ENCODE results near the gene PRDX5.

Gene PRDX5

GRCh38 chr11:64317961-64318765 is at the start of gene PRDX5:
Gene PRDX5, plus strand, starts transcription at chr11:64318121. Its CDS starts 95 bp downstream, at chr11:64318216.
- no peak for TF ChIP-seq EZH2phosphoT487 (conservative IDR thresholded peaks at IDR 0.05; ENCODE audit: low read length)
- TF ChIP-seq CTCF (IDR thresholded peaks at IDR 0.05; ENCODE audit: insufficient read depth, low read length, poor library complexity, severe bottlenecking), result peak; percentile 27

GRCh38 chr11:64268893-64269539 is 48.9 kb upstream of the PRDX5 start:
- peak overlapping the region; percentile 52 for H2AFZ ChIP-seq (ENCODE audit: low read depth, low read length, severe bottlenecking)
- H4K20me1 ChIP-seq (ENCODE audit: low read depth, low read length), result no peaks in the 10 kb centered on the region
- peak overlapping the region; percentile 92 for H3K9ac ChIP-seq (ENCODE audit: low read length)
- H3K79me2 ChIP-seq (ENCODE audit: insufficient read depth, low read length), result 0 out of 2 replicates have a peak, but pooled peaks cover 6% of the 10 kb centered on the region
- H3K4me3 ChIP-seq (ENCODE audit: insufficient read depth, low read length, poor library complexity, severe bottlenecking), result peak overlapping the region; percentile 84
- no peaks in the 10 kb centered on the region for H3K9me3 ChIP-seq (ENCODE audit: insufficient read depth, low read length)
- peaks cover 15% of the 10 kb centered on the region; the same call in 1 of the 2 replicates for H3F3A ChIP-seq (ENCODE audit: insufficient read depth)
- peak overlapping the region; percentile 91 for H3K4me2 ChIP-seq (ENCODE audit: low read depth, low read length, poor library complexity, severe bottlenecking)
- no peak for TF ChIP-seq CTCF (IDR thresholded peaks at IDR 0.05; ENCODE audit: insufficient read depth, low read length, poor library complexity, severe bottlenecking)
- TF ChIP-seq EZH2phosphoT487 (conservative IDR thresholded peaks at IDR 0.05; ENCODE audit: low read length), result no peak
- H3K27me3 ChIP-seq (ENCODE audit: low read length), result no peaks in the 10 kb centered on the region
- peak overlapping the region; percentile 88 for H3K27ac ChIP-seq (ENCODE audit: low read depth, low read length)
- no peaks in the 10 kb centered on the region for H3K9me2 ChIP-seq (replicated peaks; ENCODE audit: insufficient read depth, low read length)
- no peaks in the 10 kb centered on the region for H3K36me3 ChIP-seq (ENCODE audit: low read length)

More at GRCh38 chr11:64317961-64318765, at the start of gene PRDX5:
- H3K36me3 ChIP-seq (ENCODE audit: low read length), result no peaks in the 10 kb centered on the region
- no peaks in the 10 kb centered on the region for H3K27me3 ChIP-seq (ENCODE audit: low read length)
- peaks cover 5% of the 10 kb centered on the region; the same call in 1 of the 2 replicates for H3K79me2 ChIP-seq (ENCODE audit: insufficient read depth, low read length)
- no peaks in the 10 kb centered on the region for H3K9me2 ChIP-seq (replicated peaks; ENCODE audit: insufficient read depth, low read length)
- H3K9ac ChIP-seq (ENCODE audit: low read length), result peak within 1 kb of the TSS; percentile 84
- H2AFZ ChIP-seq (ENCODE audit: low read depth, low read length, severe bottlenecking), result peak within 1 kb of the TSS; percentile 55
- peak within 1 kb of the TSS; percentile 64 for H3K4me2 ChIP-seq (ENCODE audit: low read depth, low read length, poor library complexity, severe bottlenecking)
- no peaks in the 10 kb centered on the region for H3K9me3 ChIP-seq (ENCODE audit: insufficient read depth, low read length)
- no peaks in the 10 kb centered on the region; the same call in 1 of the 2 replicates for H4K20me1 ChIP-seq (ENCODE audit: low read depth, low read length)
- H3K4me3 ChIP-seq (ENCODE audit: insufficient read depth, low read length, poor library complexity, severe bottlenecking), result peak within 1 kb of the TSS; percentile 73
- peak within 1 kb of the TSS; percentile 92 for H3K27ac ChIP-seq (ENCODE audit: low read depth, low read length)
- H3F3A ChIP-seq (ENCODE audit: insufficient read depth), result peaks cover 18% of the 10 kb centered on the region

GRCh38 chr11:64269540-64270220 is 48.2 kb upstream of the PRDX5 start:
- Histone ChIP-seq H3K36me3 (ENCODE audit: low read length) (no peaks in the 10 kb centered on the region), H3K9ac (ENCODE audit: low read length) (peak overlapping the region; percentile 92), H3K79me2 (ENCODE audit: insufficient read depth, low read length) (0 out of 2 replicates have a peak, but pooled peaks cover 6% of the 10 kb centered on the region), H3F3A (ENCODE audit: insufficient read depth) (peaks cover 15% of the 10 kb centered on the region; the same call in 1 of the 2 replicates), H3K27me3 (ENCODE audit: low read length) (no peaks in the 10 kb centered on the region), H3K4me2 (ENCODE audit: low read depth, low read length, poor library complexity, severe bottlenecking) (peak overlapping the region; percentile 91), H3K9me3 (ENCODE audit: insufficient read depth, low read length) (no peaks in the 10 kb centered on the region), H4K20me1 (ENCODE audit: low read depth, low read length) (no peaks in the 10 kb centered on the region), H2AFZ (ENCODE audit: low read depth, low read length, severe bottlenecking) (peak overlapping the region; percentile 52), H3K9me2 (replicated peaks; ENCODE audit: insufficient read depth, low read length) (no peaks in the 10 kb centered on the region), H3K4me3 (ENCODE audit: insufficient read depth, low read length, poor library complexity, severe bottlenecking) (peak overlapping the region; percentile 87), H3K27ac (ENCODE audit: low read depth, low read length) (peak overlapping the region; percentile 88)
- no peak for TF ChIP-seq EZH2phosphoT487 (conservative IDR thresholded peaks at IDR 0.05; ENCODE audit: low read length)
- no peak for TF ChIP-seq CTCF (IDR thresholded peaks at IDR 0.05; ENCODE audit: insufficient read depth, low read length, poor library complexity, severe bottlenecking)

All from SU-DHL-6 (cell line).